ENCODE measurements around the gene SRGAP1.

GRCh38 chr12:63898764-63899337 is 54.4 kb downstream of the SRGAP1 start:
- no peak for TF ChIP-seq CTCF (IDR thresholded peaks at IDR 0.05; ENCODE audit: poor library complexity)
- TF ChIP-seq EZH2phosphoT487 (IDR thresholded peaks at IDR 0.05; ENCODE audit: low read depth, severe bottlenecking, unreplicated experiment), result no peak
- TF ChIP-seq EZH2 (IDR thresholded peaks at IDR 0.05; ENCODE audit: borderline replicate concordance), result no peak
